SK-N-SH (cell line): Measurements from ENCODE around the gene GRB10. TPM values are rescaled to one million over a fixed set of nuclear protein-coding genes. Genes with fewer than 3 reads are reported as not detected.

Experiments
- CTCF ChIA-PET: fragments of 300-600, 350-600 bp; formaldehyde crosslinking; extraction: SDS; loops from one replicate; lab custom pipeline; 2021; lab: Yijun Ruan, JAX
- POLR2A ChIA-PET: fragments of 350-600 bp; sonication (Branson Sonifier 250); formaldehyde crosslinking; extraction: SDS; loops from one replicate; lab custom pipeline; 2020; ENCODE audit warnings: antibody characterized with exemption, inconsistent platforms; lab: Yijun Ruan, JAX
- DNase-seq: peaks from one replicate; pipeline ENCODE4 v3.0.0; 2012
- H2AFZ ChIP-seq: fragments of 200-600 bp; sonication (generic); 2 replicates; pipeline ENCODE4 v1.8.1; 2016; ENCODE audit warnings: antibody characterized with exemption, mild to moderate bottlenecking, low read depth
- H3F3A ChIP-seq: fragments of 200-600 bp; sonication (generic); replicated peaks from 2 replicates; pipeline ENCODE3; 2016; ENCODE audit warnings: antibody characterized with exemption, mild to moderate bottlenecking; ENCODE audit not compliant: insufficient read depth
- H3K27ac ChIP-seq, 2 experiments: fragments of 200-500 bp in 1 of 2; fragments of 200-600 bp in 1 of 2; sonication (Bioruptor generic) in 1 of 2; sonication (generic), shearing (Covaris generic) in 1 of 2; 2 replicates each; pipeline versions ENCODE4 v1.5.1 to v1.6.1; 2014 to 2016; ENCODE audit warnings: low read depth in 2 of 2, inconsistent platforms in 1 of 2, low read length in 1 of 2, mild to moderate bottlenecking in 1 of 2, mixed read lengths in 1 of 2
- H3K27me3 ChIP-seq: fragments of 200-600 bp; sonication (generic), shearing (Covaris generic); 2 replicates; pipeline ENCODE4 v1.6.1; 2016; ENCODE audit warnings: mixed run types; ENCODE audit not compliant: insufficient read depth
- H3K36me3 ChIP-seq, 2 experiments: fragments of 200-500 bp in 1 of 2; fragments of 200-600 bp in 1 of 2; sonication (Bioruptor generic) in 1 of 2; sonication (generic) in 1 of 2; replicated peaks in 1 of 2; 2 replicates each; pipeline versions ENCODE3 to v1.5.1; 2014 to 2016; ENCODE audit warnings: low read length in 1 of 2, mild to moderate bottlenecking in 1 of 2; ENCODE audit not compliant: insufficient read depth in 2 of 2, control insufficient read depth in 1 of 2
- H3K4me1 ChIP-seq, 2 experiments: fragments of 200-500 bp in 1 of 2; fragments of 200-600 bp in 1 of 2; sonication (Bioruptor generic) in 1 of 2; sonication (generic), shearing (Covaris generic) in 1 of 2; 2 replicates each; pipeline versions ENCODE4 v1.5.1 to v1.6.1; 2014 to 2016; ENCODE audit warnings: low read depth in 1 of 2, low read length in 1 of 2, mixed run types in 1 of 2; ENCODE audit not compliant: insufficient read depth in 2 of 2, control insufficient read depth in 1 of 2
- H3K4me2 ChIP-seq: fragments of 200-600 bp; sonication (generic), shearing (Covaris generic); 2 replicates; pipeline ENCODE4 v1.6.1; 2017; ENCODE audit warnings: mixed run types
- H3K4me3 ChIP-seq, 2 experiments: fragments of 200-500 bp in 1 of 2; fragments of 200-600 bp in 1 of 2; sonication (Bioruptor generic) in 1 of 2; sonication (generic), shearing (Covaris generic) in 1 of 2; 2 replicates each; pipeline versions ENCODE4 v1.5.1 to v1.8.1; 2014 to 2016; ENCODE audit warnings: low read depth in 2 of 2, inconsistent platforms in 1 of 2, low read length in 1 of 2, mild to moderate bottlenecking in 1 of 2, mixed read lengths in 1 of 2, moderate library complexity in 1 of 2
- H3K79me2 ChIP-seq: fragments of 200-600 bp; sonication (generic); 2 replicates; pipeline ENCODE4 v1.8.1; 2017; ENCODE audit warnings: mild to moderate bottlenecking; ENCODE audit not compliant: insufficient read depth
- H3K9ac ChIP-seq: fragments of 200-600 bp; sonication (generic); 2 replicates; pipeline ENCODE4 v1.6.1; 2017; ENCODE audit warnings: mixed run types
- H3K9me2 ChIP-seq: fragments of 200-600 bp; sonication (generic); 2 replicates; pipeline ENCODE4 v1.6.1; 2017; ENCODE audit warnings: mixed run types
- H3K9me3 ChIP-seq: fragments of 200-600 bp; sonication (generic); 2 replicates; pipeline ENCODE4 v1.6.1; 2017; ENCODE audit warnings: mixed run types, mild to moderate bottlenecking, moderate library complexity
- H4K20me1 ChIP-seq: fragments of 200-600 bp; sonication (generic); 2 replicates; pipeline ENCODE4 v1.6.1; 2017; ENCODE audit warnings: mild to moderate bottlenecking, mixed run types; ENCODE audit not compliant: insufficient read depth
- ELF1 ChIP-seq: IDR thresholded peaks from 2 replicates; pipeline ENCODE4 v1.4.0; 2012
- EP300 ChIP-seq, 2 experiments: IDR thresholded peaks; 2 replicates each; pipeline versions ENCODE4 v1.4.0 to v1.6.1; 2012; ENCODE audit warnings: borderline replicate concordance in 1 of 2, low read depth in 1 of 2, low read length in 1 of 2
- EZH2phosphoT487 ChIP-seq: fragments of 200-600 bp; sonication (generic); IDR thresholded peaks from 2 replicates; pipeline ENCODE4 v1.6.1; 2017; ENCODE audit warnings: low read depth, mixed run types, mild to moderate bottlenecking, antibody characterized with exemption, moderate library complexity, borderline replicate concordance
- JUND ChIP-seq: IDR thresholded peaks from 2 replicates; pipeline ENCODE4 v1.4.0; 2012
- MEF2A ChIP-seq: IDR thresholded peaks from 2 replicates; pipeline ENCODE4 v1.4.0; 2012; ENCODE audit warnings: low read depth, borderline replicate concordance
- NRF1 ChIP-seq: IDR thresholded peaks from 2 replicates; pipeline ENCODE4 v1.6.1; 2012; ENCODE audit warnings: low read depth, mild to moderate bottlenecking, low read length
- RCOR1 ChIP-seq: fragments of 150-350 bp; IDR thresholded peaks from 2 replicates; pipeline ENCODE4 v1.6.1; 2017; ENCODE audit warnings: antibody characterized with exemption, low read length
- REST ChIP-seq: IDR thresholded peaks from 2 replicates; pipeline ENCODE4 v1.6.1; 2012; ENCODE audit warnings: mild to moderate bottlenecking, low read depth, low read length, moderate library complexity
- RXRA ChIP-seq: IDR thresholded peaks from 2 replicates; pipeline ENCODE4 v1.4.0; 2012; ENCODE audit warnings: low read depth, mild to moderate bottlenecking, borderline replicate concordance
- TEAD4 ChIP-seq: IDR thresholded peaks from 2 replicates; pipeline ENCODE4 v1.4.0; 2012; ENCODE audit warnings: mild to moderate bottlenecking, borderline replicate concordance; ENCODE audit not compliant: insufficient read depth
- YY1 ChIP-seq: IDR thresholded peaks from 2 replicates; pipeline ENCODE4 v1.4.0; 2012; ENCODE audit warnings: low read depth, mild to moderate bottlenecking
- WGBS: methylation state at CpG from one replicate; pipeline ENCODE4 v1.1.6; 2017; ENCODE audit warnings: low lambda C conversion rate; 5-methylcytosine and 5-hydroxymethylcytosine counted together
- polyA plus RNA-seq, 3 experiments: library from polyadenylated mRNA; depleted of rRNA; stranded (reverse); fragments of >200 nt; gene quantifications; 2 replicates each; pipeline ENCODE4 v1.2.3, GENCODE V29; 2012
- TF ChIP-seq, protein P1 (sequence below): IDR thresholded peaks from 2 replicates; pipeline ENCODE4 v1.4.0; 2012; ENCODE audit warnings: low read depth, borderline replicate concordance

Gene GRB10
- polyA plus RNA-seq, 1 of the 3 experiments (the other 2 are of a cell fraction): 5.1 TPM

GRCh38 chr7:50648076-50648475 is 134.6 kb downstream of the GRB10 start:
- DNase-seq: no peak
- peaks cover 0 to 18% of the 10 kb centered on the region in 2 experiments; a peak in 2 of 4 replicates for H3K4me1 ChIP-seq
- peaks cover 45% of the 10 kb centered on the region for H4K20me1 ChIP-seq
- peaks cover 0 to 13% of the 10 kb centered on the region in 2 experiments for H3K36me3 ChIP-seq
- no peaks in the 10 kb centered on the region for H3K9me2 ChIP-seq
- H3K27ac ChIP-seq: no peak overlapping the region
- H3K79me2 ChIP-seq: peaks cover 18% of the 10 kb centered on the region
- H2AFZ ChIP-seq: no peak overlapping the region
- H3K9me3 ChIP-seq: no peaks in the 10 kb centered on the region
- no peak for TF ChIP-seq RXRA
- TF ChIP-seq EP300 (IDR thresholded peaks at IDR 0.05; ENCODE audit: borderline replicate concordance in 1 of 2, low read depth in 1 of 2, low read length in 1 of 2): no peak
- no peak for TF ChIP-seq ELF1
- TF ChIP-seq REST: no peak
- TF ChIP-seq EZH2phosphoT487: no peak
- no peak for TF ChIP-seq MEF2A
- ChIA-PET CTCF (interaction anchor here (1.0 kb wide), 1 partner anchor 13 kb away, joined by 4 read pairs; no protein-coding TSS in a partner anchor), POLR2A (no interaction called here)
- H3K9ac ChIP-seq: no peak overlapping the region
- H3K4me2 ChIP-seq: no peak overlapping the region
- H3F3A ChIP-seq: no peaks in the 10 kb centered on the region
- no peak overlapping the region for H3K4me3 ChIP-seq
- H3K27me3 ChIP-seq: no peaks in the 10 kb centered on the region
- 77% methylated on average over 11 of the region's 11 CpGs for WGBS

DNA sequence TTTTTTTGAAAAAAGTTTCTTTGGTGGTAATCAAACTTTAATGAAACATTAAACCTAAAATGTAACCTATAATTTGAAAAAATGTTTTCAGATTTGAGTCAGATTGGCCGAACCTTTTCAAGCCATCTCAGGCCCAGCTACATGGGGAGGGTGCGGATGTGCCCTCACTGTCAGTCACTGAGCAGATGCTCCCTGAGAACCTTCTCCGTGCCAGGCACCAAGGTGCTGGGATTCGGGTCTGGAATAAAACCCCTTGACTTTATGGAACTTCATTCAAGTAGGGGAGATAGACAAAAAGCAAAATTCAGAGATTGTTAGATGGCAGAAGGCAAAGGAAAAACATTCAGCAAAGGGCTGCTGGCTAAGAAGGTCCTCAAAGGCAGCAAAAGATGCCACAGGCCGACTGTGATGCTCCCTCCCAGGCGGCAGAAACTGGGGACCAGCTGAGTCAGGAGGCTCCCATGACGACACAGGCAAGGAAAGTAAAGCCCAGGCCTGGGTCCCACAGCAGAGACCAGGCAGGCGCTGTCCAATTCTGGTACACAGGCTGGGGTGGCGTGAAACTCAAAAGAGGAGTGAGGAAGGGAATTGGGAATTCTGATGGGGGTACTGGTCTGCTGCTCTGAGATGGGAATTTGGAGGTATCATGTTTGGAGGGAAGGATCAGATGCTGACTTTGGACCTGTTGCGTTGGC is 135.3 kb downstream of the GRB10 start:
- CTCF ChIA-PET: interaction anchor here (1.0 to 1.8 kb wide), 4 partner anchors 12 to 180 kb away, joined by 3 to 7 read pairs (median 4); no protein-coding TSS in a partner anchor
- Histone ChIP-seq H3K4me3 (no peak overlapping the region), H3K9me3 (no peaks in the 10 kb centered on the region), H3K79me2 (peaks cover 18% of the 10 kb centered on the region), H3K27me3 (no peaks in the 10 kb centered on the region), H3F3A (no peaks in the 10 kb centered on the region), H3K9ac (no peak overlapping the region), H3K9me2 (no peaks in the 10 kb centered on the region)
- TF ChIP-seq RCOR1: no peak
- no peak for TF ChIP-seq JUND
- TF ChIP-seq YY1: no peak
- TF ChIP-seq, protein P1, sequence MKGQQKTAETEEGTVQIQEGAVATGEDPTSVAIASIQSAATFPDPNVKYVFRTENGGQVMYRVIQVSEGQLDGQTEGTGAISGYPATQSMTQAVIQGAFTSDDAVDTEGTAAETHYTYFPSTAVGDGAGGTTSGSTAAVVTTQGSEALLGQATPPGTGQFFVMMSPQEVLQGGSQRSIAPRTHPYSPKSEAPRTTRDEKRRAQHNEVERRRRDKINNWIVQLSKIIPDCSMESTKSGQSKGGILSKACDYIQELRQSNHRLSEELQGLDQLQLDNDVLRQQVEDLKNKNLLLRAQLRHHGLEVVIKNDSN: no peak
- no peak for TF ChIP-seq RXRA
- TF ChIP-seq TEAD4: no peak
- TF ChIP-seq NRF1: no peak
- TF ChIP-seq, all 33 proteins: peak for 0
- Histone ChIP-seq H4K20me1 (peaks cover 45% of the 10 kb centered on the region), H3K36me3 (peaks cover 0 to 13% of the 10 kb centered on the region in 2 experiments), H2AFZ (no peak overlapping the region), H3K27ac (no peak overlapping the region), H3K4me2 (no peak overlapping the region), H3K4me1 (peaks cover 0 to 16% of the 10 kb centered on the region in 2 experiments; a peak in 2 of 4 replicates)
- POLR2A ChIA-PET: no interaction called here
- DNase-seq: no peak
- WGBS: 58% methylated on average over 10 of the region's 10 CpGs
